BE2C (cell line): Measurements from ENCODE around the gene MKS1.
A peak's percentile ranks its signal among the peaks of the same experiment; 100 is the strongest.

ENCODE experiments used
- DNase-seq: peaks from one replicate; pipeline ENCODE4 v3.0.0-alpha.2; 2020
- H3K27me3 ChIP-seq: fragments of 250-450 bp; sonication (Bioruptor Pico); 2 replicates; pipeline ENCODE4 v1.5.1; 2020; ENCODE audit warnings: mild to moderate bottlenecking
- H3K36me3 ChIP-seq: fragments of 250-450 bp; sonication (Bioruptor Pico); 2 replicates; pipeline ENCODE4 v1.5.1; 2020; ENCODE audit warnings: mild to moderate bottlenecking
- H3K4me1 ChIP-seq: fragments of 250-450 bp; sonication (Bioruptor Pico); 2 replicates; pipeline ENCODE4 v1.5.1; 2020
- H3K4me3 ChIP-seq: 2 replicates; pipeline ENCODE4 v1.5.1; 2011; ENCODE audit warnings: low read depth, low read length
- H3K9me3 ChIP-seq: fragments of 250-450 bp; sonication (Bioruptor Pico); 2 replicates; pipeline ENCODE4 v1.5.1; 2020
- CTCF ChIP-seq: IDR thresholded peaks from 2 replicates; pipeline ENCODE4 v1.5.1; 2012; ENCODE audit warnings: mild to moderate bottlenecking, low read depth, low read length

Gene MKS1

GRCh38 chr17:58205936-58206335 is 13.1 kb downstream of the MKS1 start:
- H3K27me3 ChIP-seq, result no peaks in the 10 kb centered on the region
- no peaks in the 10 kb centered on the region for H3K4me1 ChIP-seq
- no peak for TF ChIP-seq CTCF
- no peaks in the 10 kb centered on the region for H3K36me3 ChIP-seq
- no peaks in the 10 kb centered on the region for H3K9me3 ChIP-seq
- H3K4me3 ChIP-seq, result no peak overlapping the region
- no peak for DNase-seq

GRCh38 chr17:58204796-58205195 is 14.3 kb downstream of the MKS1 start:
- DNase-seq, result no peak
- no peak for TF ChIP-seq CTCF
- no peaks in the 10 kb centered on the region for H3K36me3 ChIP-seq
- no peak overlapping the region for H3K4me3 ChIP-seq
- H3K4me1 ChIP-seq, result no peaks in the 10 kb centered on the region
- H3K27me3 ChIP-seq, result no peaks in the 10 kb centered on the region
- no peaks in the 10 kb centered on the region for H3K9me3 ChIP-seq

- TF ChIP-seq CTCF, result no peak
- Histone ChIP-seq H3K27me3 (peaks cover 4% of the 10 kb centered on the region; the same call in 1 of the 2 replicates), H3K4me1 (no peaks in the 10 kb centered on the region), H3K4me3 (no peak overlapping the region), H3K9me3 (no peaks in the 10 kb centered on the region), H3K36me3 (no peaks in the 10 kb centered on the region)
- no peak for DNase-seq
These were observed 16.2 kb downstream of the MKS1 start for GRCh38 chr17:58202859-58203258.

GRCh38 chr17:58200024-58200633 is 18.9 kb downstream of the MKS1 start:
- no peaks in the 10 kb centered on the region for H3K36me3 ChIP-seq
- peak; percentile 87 for TF ChIP-seq CTCF
- peaks cover 18% of the 10 kb centered on the region for H3K27me3 ChIP-seq

GRCh38 chr17:58196610-58197009 is 22.4 kb downstream of the MKS1 start:
- no peak overlapping the region for H3K4me3 ChIP-seq
- no peak for DNase-seq
- no peaks in the 10 kb centered on the region for H3K9me3 ChIP-seq
- peaks cover 23% of the 10 kb centered on the region for H3K27me3 ChIP-seq
- H3K4me1 ChIP-seq, result no peaks in the 10 kb centered on the region
- no peak for TF ChIP-seq CTCF
- no peaks in the 10 kb centered on the region for H3K36me3 ChIP-seq

More at GRCh38 chr17:58200024-58200633, 18.9 kb downstream of the MKS1 start:
- Histone ChIP-seq H3K9me3 (no peaks in the 10 kb centered on the region), H3K4me3 (peak overlapping the region; percentile 31), H3K4me1 (no peaks in the 10 kb centered on the region)
- DNase-seq, result peak; percentile 86

GRCh38 chr17:58195518-58196123 is 23.4 kb downstream of the MKS1 start:
- no peak for DNase-seq
- peaks cover 23% of the 10 kb centered on the region for H3K27me3 ChIP-seq
- no peaks in the 10 kb centered on the region for H3K36me3 ChIP-seq
- no peaks in the 10 kb centered on the region for H3K9me3 ChIP-seq
- H3K4me3 ChIP-seq, result no peak overlapping the region
- no peak for TF ChIP-seq CTCF
- H3K4me1 ChIP-seq, result no peaks in the 10 kb centered on the region
